Effector CD4-positive, alpha-beta T cell (primary cell): ENCODE results near the gene TENT4B.
A peak's percentile ranks its signal among the peaks of the same experiment; 100 is the strongest.
"Not testable (repeated sequence)": the region's sequence is repeated elsewhere in the genome, so short reads cannot be mapped to it uniquely, and the experiment has no call there.

Source experiments
- DNase-seq: peaks from one replicate; pipeline ENCODE4 v3.0.0-alpha.2; 2020
- total RNA-seq: gene quantifications from one replicate; lab custom pipeline; 2026; lab: John Stamatoyannopoulos, UW

Gene TENT4B
- total RNA-seq: 102 reads per million, percentile 83 among the genes with 10 or more reads in this experiment

DNA sequence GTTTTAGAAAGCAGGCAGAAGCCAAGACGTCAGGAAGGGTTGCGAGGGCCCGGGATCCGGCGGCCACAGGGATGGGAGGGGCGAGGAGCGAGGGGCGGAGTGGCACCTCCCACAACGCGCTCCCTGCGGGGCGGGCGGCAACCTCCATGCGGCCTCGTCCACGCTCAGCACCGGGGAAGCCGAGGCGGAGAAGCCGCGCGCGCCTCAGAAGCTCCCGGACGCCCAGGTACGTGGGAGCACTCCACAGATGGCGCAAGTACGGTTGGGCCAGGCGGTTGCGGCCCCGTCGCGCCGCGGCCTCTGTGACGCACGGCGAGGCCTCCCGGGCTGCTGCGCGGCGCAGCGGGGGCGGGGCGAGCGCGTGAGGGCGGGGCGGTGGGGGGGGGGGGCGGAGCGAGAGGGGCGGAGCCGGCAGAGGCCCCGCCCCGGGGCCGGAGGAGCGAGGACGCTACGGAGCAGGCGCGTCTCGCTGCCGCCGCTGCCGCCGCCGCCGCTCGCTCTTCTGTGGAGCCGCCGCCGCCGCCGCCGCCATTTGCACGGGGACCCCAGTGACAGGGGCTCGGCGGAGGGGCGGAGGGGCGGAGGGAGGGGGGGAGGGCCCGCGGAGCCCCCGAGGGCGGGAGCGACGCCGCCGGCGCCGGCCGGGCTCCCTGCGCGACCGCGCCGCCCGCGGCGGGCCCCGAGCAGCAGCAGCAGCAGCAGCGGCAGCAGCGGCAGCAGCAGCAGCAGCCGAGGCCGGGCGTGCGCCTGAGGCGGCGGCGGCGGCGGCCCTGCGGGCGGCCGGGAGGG, at the start of gene TENT4B:
Gene TENT4B, plus strand, starts transcription at position 500 of the 789 bp plus-strand sequence. CDS start 316 bp downstream, outside the sequence.
- DNase-seq: peak; percentile 85

DNA sequence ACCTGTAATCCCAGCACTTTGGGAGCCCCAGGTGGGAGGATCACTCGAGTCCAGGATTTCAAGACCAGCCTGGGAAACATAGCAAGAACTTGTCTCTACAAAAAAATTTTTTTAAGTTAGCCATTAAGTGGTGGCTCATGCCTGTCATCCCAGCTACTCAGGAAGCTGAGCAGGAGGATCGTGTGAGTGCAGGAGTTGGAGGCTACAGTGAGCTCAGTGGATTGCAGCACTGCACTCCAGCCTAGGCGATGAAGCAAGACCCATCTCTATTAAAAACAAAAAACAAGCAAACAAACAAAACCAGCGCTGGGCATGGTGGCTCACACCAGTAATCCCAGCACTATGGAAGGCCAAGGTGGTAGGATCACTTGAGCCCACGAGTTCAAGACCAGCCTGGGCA, 49.3 kb upstream of the TENT4B start:
- DNase-seq: no peak

DNA sequence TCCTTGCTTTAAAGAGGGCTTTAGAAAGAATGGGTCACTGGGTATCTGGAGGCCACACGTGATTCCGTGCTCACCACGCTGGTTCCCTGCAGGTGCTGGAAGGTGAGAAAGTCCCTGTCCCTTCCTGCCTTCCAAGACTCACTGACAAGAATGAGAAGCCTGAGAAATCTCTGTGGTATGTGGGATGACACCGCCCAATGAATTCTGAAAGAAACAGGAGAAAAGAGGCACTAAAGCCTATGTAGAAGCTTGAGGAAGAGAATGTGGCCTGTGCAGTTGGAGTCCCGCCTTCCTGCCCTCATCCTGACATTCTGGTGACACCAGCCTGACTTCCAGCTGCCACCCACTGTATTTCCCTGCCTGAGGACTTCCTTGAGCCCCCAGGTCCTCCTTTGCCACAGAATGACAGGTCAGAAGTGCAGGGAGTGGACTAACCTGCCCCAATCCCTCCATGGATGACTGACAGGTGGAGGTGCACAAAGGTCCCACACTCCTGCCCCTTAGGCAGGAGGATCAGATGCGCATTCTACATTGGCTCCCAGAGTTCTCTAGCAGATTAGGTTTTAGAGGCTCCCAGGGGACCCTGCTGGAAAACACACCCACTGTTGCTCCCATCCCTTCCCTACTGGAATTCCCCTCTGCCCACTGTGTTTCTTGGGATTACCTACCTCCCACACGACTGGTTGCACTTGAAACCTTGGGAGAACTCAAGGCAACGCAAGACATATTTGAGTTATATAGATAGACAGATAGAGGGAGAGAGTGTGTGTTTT, 38.6 kb upstream of the TENT4B start:
- no peak for DNase-seq

GRCh38 chr16:50120711-50121110, 32.4 kb upstream of the TENT4B start:
- DNase-seq: no peak

- no peak for DNase-seq
Measured at GRCh38 chr16:50121278-50121677, 31.8 kb upstream of the TENT4B start.

DNA sequence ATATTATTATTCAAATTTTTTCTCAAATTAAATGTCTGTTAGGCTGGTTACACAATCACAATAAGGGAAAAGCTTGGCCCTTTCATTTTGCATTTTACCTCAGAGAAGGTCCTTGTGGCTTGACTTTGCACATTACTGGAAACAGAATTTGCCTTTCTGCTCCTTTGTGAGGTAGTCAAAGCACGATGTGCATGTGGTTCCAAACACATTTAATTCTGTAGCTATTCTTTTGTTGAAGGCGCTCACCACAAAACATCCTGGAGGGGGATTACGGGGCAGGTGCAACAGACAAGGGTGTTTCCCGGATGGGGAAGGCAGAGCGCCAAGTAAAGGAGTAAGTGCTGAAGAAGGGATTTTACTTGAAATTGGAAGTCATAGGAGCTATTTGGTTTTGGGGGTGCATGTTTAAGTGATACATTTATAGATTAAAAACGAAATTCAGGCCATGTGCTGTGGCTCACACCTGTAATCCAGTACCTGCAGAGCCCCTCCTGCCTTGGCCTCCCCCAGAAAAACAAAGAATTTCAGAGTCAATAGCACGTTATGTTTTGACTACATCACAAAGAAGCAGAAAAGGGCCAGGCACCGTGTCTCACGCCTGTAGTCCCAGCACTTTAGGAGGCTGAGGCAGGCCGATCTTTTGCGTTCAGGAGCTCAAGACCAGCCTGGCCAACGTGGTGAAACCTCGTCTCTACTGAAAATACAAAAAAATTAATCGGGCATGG, 31.2 kb upstream of the TENT4B start:
- no peak for DNase-seq

- no peak for DNase-seq
Measured at GRCh38 chr16:50123417-50123816, 29.7 kb upstream of the TENT4B start.

GRCh38 chr16:50124769-50125168, 28.3 kb upstream of the TENT4B start:
- no peak for DNase-seq

DNA sequence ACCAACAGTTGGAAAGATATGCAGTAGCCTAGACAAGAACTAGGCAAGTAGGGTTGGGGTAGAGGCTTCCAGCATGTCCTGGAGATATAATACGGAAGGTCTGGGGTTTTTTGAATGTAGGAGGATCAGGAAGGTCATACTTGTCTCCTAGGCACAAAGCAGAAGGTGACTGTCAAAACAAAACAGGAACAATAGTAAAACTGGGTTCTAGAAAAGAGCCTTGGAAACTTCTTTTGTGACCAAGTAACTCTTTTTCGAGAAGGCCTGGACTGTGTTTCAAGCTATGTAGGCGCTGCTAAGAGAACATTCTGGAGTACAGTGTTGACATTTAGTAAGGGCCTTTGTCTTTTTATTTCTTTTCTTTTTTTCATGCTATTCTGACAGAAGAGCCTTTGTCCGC, 26.9 kb upstream of the TENT4B start:
- DNase-seq: no peak

DNA sequence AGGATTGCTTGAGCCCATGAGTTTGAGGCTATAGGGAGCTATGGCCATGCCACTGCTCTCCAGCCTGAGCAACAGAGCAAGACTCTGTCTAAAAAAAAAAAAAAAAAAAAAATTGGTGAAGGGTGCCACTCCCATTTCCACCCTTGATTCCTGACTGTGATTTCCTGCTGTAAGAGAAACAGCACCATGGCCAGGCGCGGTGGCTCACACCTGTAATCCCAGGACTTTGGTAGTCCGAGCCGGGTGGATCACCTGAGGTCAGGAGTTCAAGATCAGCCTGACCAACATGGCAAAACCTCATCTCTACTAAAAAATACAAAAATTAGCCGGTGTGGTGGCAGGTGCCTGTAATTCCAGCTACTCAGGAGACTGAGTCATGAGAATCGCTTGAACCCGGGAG, 20.5 kb upstream of the TENT4B start:
- DNase-seq: not testable (repeated sequence)

DNA sequence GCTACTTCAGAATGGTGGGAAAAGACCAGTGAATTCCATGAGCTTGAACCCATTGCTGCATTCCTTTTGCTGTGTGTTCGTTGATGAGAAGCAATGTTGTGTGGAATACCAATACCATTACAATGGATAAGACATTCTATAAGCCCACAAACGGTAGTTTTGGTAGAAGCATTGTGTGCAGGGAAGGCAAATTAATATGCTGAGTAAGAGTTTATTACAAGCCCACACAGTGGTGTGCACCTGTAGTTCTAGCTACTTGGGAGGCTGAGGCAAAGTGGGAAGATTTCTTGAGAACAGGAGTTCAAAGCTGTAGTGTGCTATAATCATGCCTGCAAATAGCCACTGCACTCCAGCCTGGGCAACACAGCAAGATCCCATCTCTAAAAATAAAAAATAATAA, 19.9 kb upstream of the TENT4B start:
- DNase-seq: no peak

DNA sequence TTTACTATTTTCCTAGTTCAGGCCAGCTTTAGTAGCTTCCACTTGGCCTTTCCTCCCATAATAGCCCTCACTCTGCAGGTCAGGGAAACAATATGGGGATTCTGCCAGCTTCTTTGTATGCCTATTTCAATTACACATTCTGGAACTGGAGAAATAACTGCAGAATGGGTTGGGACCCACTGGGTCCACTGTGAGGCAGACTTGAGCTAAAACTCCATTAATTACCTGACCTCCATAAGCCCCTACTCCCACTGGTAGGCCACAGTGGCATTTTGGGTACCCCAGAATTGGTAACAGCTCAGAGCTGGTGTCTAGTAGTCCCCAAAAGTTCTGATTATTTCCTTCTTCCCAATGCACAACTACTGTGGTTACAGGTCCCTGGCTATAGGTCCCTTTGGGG, 16.7 kb upstream of the TENT4B start:
- no peak for DNase-seq

DNA sequence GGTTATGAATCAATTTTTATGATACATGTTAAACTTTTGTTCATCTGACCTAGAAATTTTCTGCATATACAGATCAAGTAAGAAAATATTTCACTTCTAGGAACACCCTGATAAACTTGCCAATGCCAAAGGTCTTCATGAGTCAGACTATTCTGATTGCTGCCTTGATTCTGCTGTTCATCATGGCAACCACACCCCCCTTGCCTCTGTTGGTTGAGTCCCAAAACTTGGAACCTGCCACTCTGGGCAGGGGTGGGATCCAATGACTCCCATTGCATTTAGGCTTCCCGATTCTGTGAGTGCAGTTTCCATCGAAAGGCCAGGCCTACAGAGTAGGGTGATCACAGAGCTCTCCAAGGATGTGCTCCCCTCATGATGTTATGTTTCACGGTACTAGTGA, 15.8 kb upstream of the TENT4B start:
- DNase-seq: no peak

DNA sequence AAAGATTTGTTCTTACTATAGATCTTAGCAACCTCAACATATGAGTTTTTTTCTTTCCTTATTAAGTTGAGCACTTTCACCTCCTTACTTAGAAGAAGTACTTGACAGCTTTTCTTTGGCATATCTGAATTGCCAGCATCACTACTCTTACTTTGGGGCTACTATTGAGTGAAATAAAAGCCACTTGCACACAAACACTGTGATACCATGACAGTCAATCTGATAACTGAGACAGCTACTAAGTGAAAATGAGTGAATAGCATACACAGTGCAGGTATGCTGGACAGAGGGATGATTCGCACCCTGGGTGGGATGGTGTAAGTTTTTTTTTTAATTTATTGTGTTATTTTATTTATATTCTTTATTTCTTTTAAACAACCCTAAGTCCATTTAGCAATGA, 13.5 kb upstream of the TENT4B start:
- DNase-seq: no peak

DNA sequence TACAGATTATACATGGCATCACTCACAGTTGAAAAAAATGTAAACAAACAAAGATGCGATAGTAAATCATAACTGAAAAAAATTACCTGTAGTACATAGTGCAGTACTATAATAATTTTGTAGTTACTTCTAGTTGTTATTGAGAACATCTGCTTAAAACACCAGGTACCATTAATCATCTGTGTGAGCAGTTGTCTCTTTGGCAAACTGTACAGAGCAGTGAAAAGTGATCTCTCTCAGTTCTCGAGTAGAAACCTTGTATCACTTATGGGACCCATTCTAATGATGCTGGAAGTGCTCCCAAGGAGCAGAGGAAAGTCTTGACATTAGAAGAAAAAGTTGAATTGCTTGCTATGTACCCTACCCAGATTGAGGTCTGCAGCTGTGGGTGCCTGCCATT, 8.9 kb upstream of the TENT4B start:
- DNase-seq: no peak

GRCh38 chr16:50146479-50147435, 6.3 kb upstream of the TENT4B start:
- no peak for DNase-seq

DNA sequence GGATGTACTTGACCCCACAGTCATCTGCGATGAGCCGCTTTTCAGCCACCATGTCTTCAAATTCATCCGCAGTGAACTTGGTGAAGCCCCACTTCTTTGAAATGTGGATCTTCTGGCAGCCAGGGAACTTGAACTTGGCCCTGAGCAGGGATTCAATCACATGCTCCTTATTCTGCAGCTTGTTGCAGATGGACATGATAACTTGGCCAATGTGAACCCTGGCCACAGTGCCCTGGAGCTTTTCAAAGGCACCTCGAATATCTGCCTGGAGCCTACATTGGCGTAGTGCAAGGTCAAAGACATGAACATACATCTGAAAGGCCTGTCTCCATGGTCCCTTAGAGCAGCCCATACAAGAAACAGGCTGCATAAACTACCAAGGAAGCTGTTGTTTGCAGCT, 1.8 kb upstream of the TENT4B start:
- DNase-seq: no peak

DNA sequence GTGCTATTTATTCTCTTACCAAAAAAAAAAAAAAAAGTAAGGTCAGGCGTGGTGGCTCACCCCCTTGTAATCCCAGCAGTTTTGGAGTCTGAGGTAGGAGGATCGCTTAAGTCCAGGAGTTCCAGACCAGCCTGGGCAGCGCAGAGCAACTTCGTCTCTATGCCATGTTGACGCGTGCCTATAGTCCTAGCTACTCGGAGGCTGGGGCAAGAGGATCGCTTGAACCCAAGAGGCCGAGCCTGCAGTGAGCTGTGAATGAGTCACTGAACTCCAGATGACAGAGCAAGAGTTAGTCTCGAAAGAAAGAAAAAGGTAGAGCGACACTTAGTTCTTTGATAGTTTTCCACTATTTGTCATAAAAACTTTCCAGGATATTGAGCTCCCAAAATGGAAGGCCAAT, 1.4 kb upstream of the TENT4B start:
- DNase-seq: no peak

DNA sequence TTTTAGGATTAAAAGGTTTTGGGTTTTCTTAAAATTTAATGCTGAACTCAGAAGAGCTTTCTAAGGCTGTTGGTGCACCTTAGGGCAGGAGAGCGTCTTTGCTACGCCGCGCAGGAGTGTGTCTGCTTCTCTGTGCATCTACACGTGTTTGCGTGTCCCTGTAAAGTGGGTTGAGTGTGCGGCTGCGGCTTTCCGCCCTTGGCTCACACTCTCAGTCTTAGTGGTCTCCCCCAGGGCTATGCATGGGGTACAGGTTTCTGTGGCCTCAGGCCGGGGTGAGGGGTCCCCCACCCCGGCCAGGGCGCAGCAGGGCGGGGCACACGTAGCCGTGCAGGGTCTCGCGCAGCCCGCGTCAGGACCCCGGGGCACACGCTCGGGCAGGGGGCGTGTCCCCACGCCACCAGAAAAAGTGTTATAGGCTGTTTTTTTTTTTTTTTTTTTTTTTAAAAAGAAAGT, 727 bp upstream of the TENT4B start:
- peak; percentile 60 for DNase-seq

- DNase-seq: peak; percentile 26
Measured at GRCh38 chr16:50153596-50154419, 702 bp downstream of the TENT4B start.

DNA sequence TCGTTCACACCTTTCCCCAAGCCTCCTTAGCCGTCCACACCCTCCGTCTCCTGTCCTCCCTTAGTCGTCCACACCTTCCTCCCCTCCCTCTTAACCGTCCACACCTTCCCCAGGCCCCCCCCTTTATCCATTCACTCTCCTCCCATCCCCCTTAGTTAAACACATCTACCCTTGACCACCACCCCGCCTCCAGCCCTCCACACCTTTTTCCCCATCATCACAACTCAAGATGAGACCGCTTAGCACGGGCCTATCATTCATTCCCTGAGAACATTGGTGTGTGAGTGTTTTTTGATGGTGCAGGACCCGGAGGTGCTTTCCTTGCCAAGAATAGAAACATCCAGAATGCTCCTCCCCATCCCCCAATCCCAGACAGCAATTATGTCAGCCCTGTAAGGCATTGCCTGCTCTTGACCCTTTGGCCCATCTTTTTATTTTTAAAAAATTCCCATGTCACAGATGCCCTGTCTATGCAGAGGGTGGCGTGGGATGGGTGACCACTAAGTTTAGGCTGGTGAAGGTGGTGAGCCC, 1.4 kb downstream of the TENT4B start:
- no peak for DNase-seq
